Right lung (tissue), 5 donors: ENCODE measurements around the gene ZCCHC13. TPM values are rescaled to one million over a fixed set of nuclear protein-coding genes. Genes with fewer than 3 reads are reported as not detected.
"Not testable (repeated sequence)": the region's sequence is repeated elsewhere in the genome, so short reads cannot be mapped to it uniquely, and the experiment has no call there.

Experiments used
- DNase-seq, 2 donors: peaks; one replicate each; pipeline ENCODE4 v3.0.0-alpha.2; 2013
- polyA plus RNA-seq, 5 donors: library from polyadenylated mRNA; unstranded; fragments of 120-200 nt; gene quantifications; one replicate each; pipeline versions ENCODE4 v1.2.1 to v1.2.3, GENCODE V29; 2013; ENCODE audit warnings: inconsistent platforms in 1 of 5, low replicate concordance in 1 of 5; ENCODE audit not compliant: insufficient read length in 5 of 5, insufficient read depth in 1 of 5

ZCCHC13 gene
- polyA plus RNA-seq, 5 donors: not detected

- no peak for DNase-seq
These were observed 17.2 kb downstream of the ZCCHC13 start for GRCh38 chrX:74321191-74321590.

GRCh38 chrX:74324131-74324530 lies 20.2 kb downstream of the ZCCHC13 start:
- DNase-seq: no peak

GRCh38 chrX:74325130-74326059 lies 21.4 kb downstream of the ZCCHC13 start:
- DNase-seq: no peak

GRCh38 chrX:74338852-74339251 lies 34.9 kb downstream of the ZCCHC13 start:
- DNase-seq: no peak

GRCh38 chrX:74340051-74340450 lies 36.1 kb downstream of the ZCCHC13 start:
- DNase-seq: no peak

GRCh38 chrX:74342211-74342610 lies 38.2 kb downstream of the ZCCHC13 start:
- not testable (repeated sequence) for DNase-seq

GRCh38 chrX:74343343-74344279 lies 39.6 kb downstream of the ZCCHC13 start:
- DNase-seq: peak; percentile 10 to 20

- DNase-seq: no peak
These were observed 40.3 kb downstream of the ZCCHC13 start for GRCh38 chrX:74344280-74344622.

- DNase-seq: no peak
These were observed 42.1 kb downstream of the ZCCHC13 start for GRCh38 chrX:74346088-74346487.

- DNase-seq: no peak
These were observed 45.4 kb downstream of the ZCCHC13 start for GRCh38 chrX:74349387-74349786.

GRCh38 chrX:74351760-74352159 lies 47.8 kb downstream of the ZCCHC13 start:
- DNase-seq: no peak

GRCh38 chrX:74353984-74354383 lies 50.0 kb downstream of the ZCCHC13 start:
- DNase-seq: no peak

Other genes with a start within 250 kb of the ZCCHC13 start
- gene SLC16A2, start 117.3 kb downstream of the ZCCHC13 start, polyA plus RNA-seq: 10 to 100 TPM; 21.8 to 29.2 (median 27.0) TPM